Mesodermal cell (in vitro differentiated cells): Measurements from ENCODE around the gene INAVA.
"Not testable (repeated sequence)": the region's sequence is repeated elsewhere in the genome, so short reads cannot be mapped to it uniquely, and the experiment has no call there.

ENCODE experiments used
- H3K27ac ChIP-seq: 2 replicates; pipeline ENCODE4 v1.7.0; 2013; ENCODE audit warnings: mild to moderate bottlenecking, low read depth, low read length, moderate library complexity; ENCODE audit not compliant: severe bottlenecking
- H3K36me3 ChIP-seq: 2 replicates; pipeline ENCODE4 v1.7.1; 2013; ENCODE audit warnings: mild to moderate bottlenecking, low read length, moderate library complexity; ENCODE audit not compliant: control insufficient read depth, insufficient read depth
- H3K4me1 ChIP-seq: one replicate; pipeline ENCODE4 v1.7.1; 2013; ENCODE audit warnings: mild to moderate bottlenecking, low read length; ENCODE audit not compliant: insufficient read depth, control insufficient read depth, poor library complexity, severe bottlenecking
- H3K4me3 ChIP-seq: 2 replicates; pipeline ENCODE4 v1.7.0; 2013; ENCODE audit warnings: low read length, control low read depth, mild to moderate bottlenecking; ENCODE audit not compliant: insufficient read depth, poor library complexity, severe bottlenecking; ENCODE audit errors: extremely low read depth
- H3K9me3 ChIP-seq: 2 replicates; pipeline ENCODE4 v1.7.1; 2013; ENCODE audit warnings: mild to moderate bottlenecking, low read length, moderate library complexity; ENCODE audit not compliant: control insufficient read depth
- WGBS, 2 experiments: methylation state at CpG; one replicate each; pipeline ENCODE4 v1.1.5; 2013; ENCODE audit warnings: missing lambda C conversion rate in 2 of 2; ENCODE audit not compliant: insufficient coverage in 2 of 2; 5-methylcytosine and 5-hydroxymethylcytosine counted together

The INAVA gene

DNA sequence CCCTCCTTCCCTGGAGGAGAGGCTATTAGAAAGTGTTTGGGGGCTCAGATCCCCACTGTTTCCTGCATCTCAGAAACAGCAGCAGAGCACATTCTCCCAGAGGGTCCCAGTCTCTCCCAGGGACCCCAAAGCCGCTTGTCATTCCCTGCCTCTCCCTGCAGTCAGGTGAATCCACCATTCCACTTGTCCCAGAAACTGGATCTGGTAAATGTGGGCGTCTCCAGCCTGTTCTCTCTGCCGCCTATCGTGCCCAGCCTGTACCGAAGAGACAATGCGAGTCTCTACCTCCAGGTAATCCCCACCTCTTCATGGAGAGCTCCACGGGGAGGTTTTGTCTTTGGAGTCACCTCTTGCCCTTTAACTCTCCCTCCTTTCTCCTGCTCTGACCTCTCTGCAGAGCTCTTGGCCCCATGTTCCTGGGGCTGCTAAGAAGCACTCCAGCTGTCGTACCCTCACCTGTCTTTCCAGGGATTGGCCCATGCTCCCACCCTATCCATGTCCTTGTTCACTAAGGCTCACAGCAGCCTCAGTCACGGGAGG lies 26.9 kb downstream of the INAVA start:
- no peaks in the 10 kb centered on the region for H3K36me3 ChIP-seq
- H3K4me1 ChIP-seq, result peaks cover 3% of the 10 kb centered on the region
- H3K27ac ChIP-seq, result no peak overlapping the region
- no peaks in the 10 kb centered on the region for H3K9me3 ChIP-seq
- 77 to 78% methylated on average over 8 to 9 of the region's 9 CpGs for WGBS, 2 experiments
- no peak overlapping the region for H3K4me3 ChIP-seq

DNA sequence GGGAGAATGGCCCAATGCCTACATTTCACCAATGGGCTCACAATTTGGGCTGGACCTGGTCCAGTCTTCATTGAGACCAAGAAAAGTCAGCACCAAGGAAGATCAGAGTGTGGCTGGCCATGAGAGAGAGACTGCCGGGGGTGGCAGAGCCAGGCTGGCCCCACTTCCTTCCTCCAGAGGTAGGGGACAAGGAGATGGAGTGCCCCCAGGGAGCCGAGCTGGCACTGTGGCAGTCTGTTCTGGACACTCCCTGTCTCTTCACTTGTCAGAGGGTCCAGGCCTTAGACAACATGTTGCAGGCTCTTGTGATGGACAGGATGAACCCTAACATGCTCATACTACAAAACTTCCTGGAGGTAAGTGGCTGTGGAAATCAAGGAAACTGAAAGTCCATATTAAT lies 27.7 kb downstream of the INAVA start:
- Histone ChIP-seq H3K27ac (no peak overlapping the region), H3K36me3 (no peaks in the 10 kb centered on the region), H3K9me3 (no peaks in the 10 kb centered on the region), H3K4me1 (peaks cover under 1% of the 10 kb centered on the region), H3K4me3 (no peak overlapping the region)
- 83 to 90% methylated on average over 1 to 2 of the region's 2 CpGs for WGBS, 2 experiments

DNA sequence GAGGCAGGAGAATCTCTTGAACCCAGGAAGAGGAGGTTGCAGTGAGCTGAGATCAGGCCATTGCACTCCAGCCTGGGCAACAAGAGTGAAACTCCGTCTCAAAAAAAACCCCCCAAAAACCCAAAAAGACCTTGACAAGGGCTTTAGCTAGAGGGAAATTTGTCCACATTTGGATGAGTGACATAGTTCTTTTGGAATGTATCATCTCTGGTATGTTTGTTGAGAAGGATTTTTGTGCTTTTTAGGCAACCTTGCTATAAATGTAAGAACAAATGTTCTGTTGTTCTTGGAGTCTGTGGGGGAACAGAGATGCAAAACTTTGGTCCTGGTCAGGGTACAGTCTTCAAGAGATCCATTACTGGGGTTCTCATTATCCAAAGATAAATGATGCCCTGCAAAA lies 28.9 kb downstream of the INAVA start:
- Histone ChIP-seq H3K27ac (no peak overlapping the region), H3K9me3 (no peaks in the 10 kb centered on the region), H3K36me3 (no peaks in the 10 kb centered on the region), H3K4me3 (no peak overlapping the region), H3K4me1 (no peaks in the 10 kb centered on the region)
- WGBS, 2 experiments, result no CpG with 5 or more reads among the region's 1 CpG

DNA sequence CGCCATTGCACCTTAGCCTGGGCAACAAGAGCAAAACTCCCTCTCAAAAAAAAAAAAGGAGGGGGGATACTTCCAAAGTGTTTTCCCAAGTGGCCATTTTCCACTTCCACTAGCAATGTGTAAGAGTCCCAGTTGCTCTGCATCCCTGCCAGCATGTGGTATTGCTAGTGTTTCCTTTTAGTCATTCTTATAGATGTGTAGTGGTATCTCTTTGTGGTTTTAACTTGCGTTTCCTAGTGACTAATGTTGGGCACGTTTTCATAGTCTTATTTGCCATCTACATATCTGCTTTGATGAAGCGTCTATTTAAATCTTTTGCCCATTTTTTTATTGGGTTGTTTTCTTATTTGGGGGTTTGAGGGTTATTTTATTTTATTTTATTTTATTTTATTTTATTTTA lies 31.1 kb downstream of the INAVA start:
- WGBS, 2 experiments, result 100% methylated on average over 1 of the region's 4 CpGs; no CpG with 5 or more reads in 1 of the 2 experiments

DNA sequence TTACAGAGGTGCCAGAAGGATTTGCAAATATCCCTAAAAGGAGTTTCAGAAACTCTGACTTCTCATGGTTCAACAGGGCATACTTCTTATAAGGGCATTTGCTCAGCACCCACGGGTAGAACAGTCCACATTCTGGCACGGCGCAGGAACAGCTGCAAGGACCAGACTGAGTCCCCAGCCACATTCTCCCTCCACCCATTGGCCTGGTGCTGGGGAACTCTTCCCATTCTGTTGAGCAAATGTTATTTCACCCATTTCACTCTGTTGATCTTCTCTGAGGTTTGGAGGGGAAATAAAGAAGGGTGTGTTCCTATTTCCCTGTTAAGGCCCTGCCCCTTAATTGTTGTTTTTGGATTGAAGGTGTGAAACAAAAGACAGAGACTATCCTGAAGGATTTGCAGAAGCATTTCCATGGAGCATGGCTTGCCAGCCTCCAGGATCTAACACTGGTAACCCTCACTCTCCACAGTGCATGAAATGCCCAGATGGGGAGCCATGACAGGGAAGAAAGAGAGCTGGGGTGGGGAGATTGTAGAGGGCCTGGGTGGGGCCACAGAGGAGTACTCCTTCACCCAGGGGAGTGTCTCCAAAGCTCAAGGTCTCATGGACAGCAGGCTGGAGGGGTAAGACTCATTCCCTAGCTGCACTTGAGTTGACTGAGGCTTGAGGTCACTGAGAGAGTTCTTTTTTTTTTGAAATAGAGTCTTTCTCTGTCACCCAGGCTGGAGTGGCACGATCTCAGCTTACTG lies 35.0 kb downstream of the INAVA start:
- WGBS, 2 experiments, result 79 to 83% methylated on average over 2 to 4 of the region's 4 CpGs
- Histone ChIP-seq H3K4me1 (no peaks in the 10 kb centered on the region), H3K4me3 (no peak overlapping the region), H3K27ac (no peak overlapping the region), H3K9me3 (no peaks in the 10 kb centered on the region), H3K36me3 (no peaks in the 10 kb centered on the region)

More for the DNA sequence above, 31.1 kb downstream of the INAVA start:
- no peak overlapping the region for H3K27ac ChIP-seq
- H3K9me3 ChIP-seq, result no peaks in the 10 kb centered on the region
- H3K4me1 ChIP-seq, result no peaks in the 10 kb centered on the region
- no peaks in the 10 kb centered on the region for H3K36me3 ChIP-seq
- H3K4me3 ChIP-seq, result no peak overlapping the region

- not testable (repeated sequence) for H3K4me1 ChIP-seq, H3K9me3 ChIP-seq, H3K4me3 ChIP-seq, H3K27ac ChIP-seq, H3K36me3 ChIP-seq
- 90 to 93% methylated on average over 5 of the region's 8 CpGs for whole genome bisulfite sequencing, 2 experiments
These were observed 35.6 kb downstream of the INAVA start for GRCh38 chr1:200930285-200930684.

DNA sequence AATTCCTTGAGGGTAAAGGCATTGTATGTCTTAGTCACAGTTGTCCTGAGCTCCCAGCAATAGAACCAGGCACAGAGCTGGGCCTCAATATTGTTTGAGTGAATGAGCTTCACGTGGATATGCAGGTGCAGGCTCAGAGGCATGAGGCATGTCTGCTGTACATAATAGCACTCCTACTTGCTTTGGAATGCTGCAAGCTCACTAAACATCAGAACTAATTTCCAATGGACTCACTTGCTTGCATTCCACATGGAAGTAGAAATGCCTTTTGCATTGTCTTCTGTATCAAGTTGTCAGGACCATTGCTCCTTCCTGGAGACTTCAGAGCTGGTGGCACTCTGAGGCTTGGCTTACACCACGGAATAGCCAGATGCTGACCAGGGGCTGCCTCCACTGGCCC lies 37.1 kb downstream of the INAVA start:
- H3K9me3 ChIP-seq, result no peaks in the 10 kb centered on the region
- no peaks in the 10 kb centered on the region for H3K4me1 ChIP-seq
- 71% methylated on average over 1 of the region's 2 CpGs; no CpG with 5 or more reads in 1 of the 2 experiments for WGBS, 2 experiments
- no peak overlapping the region for H3K4me3 ChIP-seq
- H3K36me3 ChIP-seq, result no peaks in the 10 kb centered on the region
- no peak overlapping the region for H3K27ac ChIP-seq

- WGBS, 2 experiments, result 92 to 96% methylated on average over 10 to 13 of the region's 13 CpGs
- H3K4me3 ChIP-seq, result no peak overlapping the region
- no peaks in the 10 kb centered on the region for H3K36me3 ChIP-seq
- H3K9me3 ChIP-seq, result no peaks in the 10 kb centered on the region
- no peak overlapping the region for H3K27ac ChIP-seq
- no peaks in the 10 kb centered on the region for H3K4me1 ChIP-seq
These were observed 40.1 kb downstream of the INAVA start for GRCh38 chr1:200934676-200935245.

DNA sequence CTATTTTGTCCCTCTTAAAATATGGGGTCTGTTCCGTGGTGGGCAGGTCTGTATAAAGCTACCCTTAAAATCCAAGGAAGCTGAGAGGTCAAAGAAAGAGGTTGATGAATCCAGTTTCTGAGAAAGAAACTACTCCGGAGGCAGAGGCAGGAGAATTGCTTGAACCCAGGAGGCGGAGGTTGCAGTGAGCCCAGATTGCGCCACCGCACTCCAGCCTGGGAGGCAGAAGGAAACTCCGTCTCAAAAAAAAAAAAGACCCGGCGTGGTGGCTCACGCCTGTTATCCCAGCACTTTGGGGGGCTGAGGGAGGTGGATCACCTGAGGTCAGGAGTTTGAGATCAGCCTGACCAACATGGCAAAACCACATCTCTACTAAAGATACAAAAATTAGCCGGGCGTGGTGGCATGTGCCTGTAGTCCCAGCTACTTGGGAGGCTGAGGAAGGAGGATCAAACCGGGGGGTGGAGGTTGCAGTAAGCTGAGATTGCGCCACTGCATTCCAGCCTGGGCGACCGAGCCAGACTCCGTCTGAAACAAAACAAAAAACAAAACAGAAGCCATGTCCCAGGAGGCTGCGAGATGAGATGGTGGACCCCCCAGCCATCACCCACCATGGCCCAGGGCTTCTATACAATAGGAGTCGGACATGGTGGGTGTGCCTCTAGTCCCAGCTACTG lies 40.7 kb downstream of the INAVA start:
- not testable (repeated sequence) for H3K36me3 ChIP-seq, H3K27ac ChIP-seq, H3K4me1 ChIP-seq, H3K9me3 ChIP-seq, H3K4me3 ChIP-seq
- 88 to 89% methylated on average over 10 to 14 of the region's 18 CpGs for WGBS, 2 experiments

DNA sequence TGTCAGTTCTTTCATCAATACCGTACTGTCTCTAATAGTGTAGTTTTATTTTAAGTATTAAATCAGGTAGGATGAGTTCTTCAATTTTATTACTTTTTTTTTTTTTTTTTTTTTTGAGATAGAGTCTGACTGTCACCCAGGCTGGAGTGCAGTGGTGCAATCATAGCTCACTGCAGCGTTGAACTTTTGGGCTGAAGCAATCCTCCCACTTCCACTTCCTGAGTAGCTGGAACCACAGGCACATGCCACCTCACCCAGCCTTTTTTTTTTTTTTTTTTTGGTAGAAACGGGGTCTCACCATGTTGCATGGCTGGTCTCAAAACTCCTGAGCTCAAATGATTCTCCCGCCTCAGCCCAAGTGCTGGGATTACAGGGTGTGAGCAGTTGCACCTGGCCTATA lies 44.3 kb downstream of the INAVA start:
- no peaks in the 10 kb centered on the region for H3K4me1 ChIP-seq
- H3K27ac ChIP-seq, result no peak overlapping the region
- no peaks in the 10 kb centered on the region for H3K9me3 ChIP-seq
- WGBS, 2 experiments, result no CpG with 5 or more reads among the region's 4 CpGs
- no peaks in the 10 kb centered on the region for H3K36me3 ChIP-seq
- no peak overlapping the region for H3K4me3 ChIP-seq
